ENCODE data around the gene PNKP.

GRCh38 chr19:49895566-49896297 lies 28.4 kb upstream of the PNKP start:
- no peak for TF ChIP-seq SP1 (IDR thresholded peaks at IDR 0.05)
- no peak for TF ChIP-seq FOXK2 (IDR thresholded peaks at IDR 0.05)
- no peak for TF ChIP-seq ELF4 (IDR thresholded peaks at IDR 0.05)
- TF ChIP-seq SUZ12 (IDR thresholded peaks at IDR 0.05) = no peak
- no peak for TF ChIP-seq ZNF384 (IDR thresholded peaks at IDR 0.05)
- no peak for TF ChIP-seq HDGF (IDR thresholded peaks at IDR 0.05; ENCODE audit: borderline replicate concordance)
- no peak for TF ChIP-seq TARDBP (IDR thresholded peaks at IDR 0.05)
- TF ChIP-seq FOXM1 (IDR thresholded peaks at IDR 0.05; ENCODE audit: borderline replicate concordance) = no peak
- no peak for TF ChIP-seq NFRKB (IDR thresholded peaks at IDR 0.05)
- TF ChIP-seq BHLHE40 (IDR thresholded peaks at IDR 0.05; ENCODE audit: borderline replicate concordance) = no peak
- TF ChIP-seq FOXA1 (IDR thresholded peaks at IDR 0.05) = no peak
- TF ChIP-seq LEF1 (IDR thresholded peaks at IDR 0.05; ENCODE audit: borderline replicate concordance) = no peak

Measured in HEK293T (cell line).